HG02981 (cell line): ENCODE measurements around the gene SSPN.

Experiments
- ATAC-seq: cut with Tn5 transposase; IDR thresholded peaks from one replicate; pipeline ENCODE4 v1.9.1; 2021; ENCODE audit warnings: mild to moderate bottlenecking, moderate library complexity; ENCODE audit not compliant: unreplicated experiment

Gene SSPN

GRCh38 chr12:26185532-26186320 lies 9.6 kb upstream of the SSPN start:
- ATAC-seq, result no peak

GRCh38 chr12:26187014-26187798 lies 8.2 kb upstream of the SSPN start:
- ATAC-seq, result no peak

- no peak for ATAC-seq
Observed at GRCh38 chr12:26188127-26188526, 7.2 kb upstream of the SSPN start.

GRCh38 chr12:26188641-26189040 lies 6.7 kb upstream of the SSPN start:
- no peak for ATAC-seq

- ATAC-seq, result no peak
Observed at GRCh38 chr12:26192142-26192541, 3.2 kb upstream of the SSPN start.

GRCh38 chr12:26193539-26193938 lies 1.8 kb upstream of the SSPN start:
- no peak for ATAC-seq

GRCh38 chr12:26195641-26196420 lies 458 bp downstream of the SSPN start:
- ATAC-seq, result peak; percentile 55

DNA sequence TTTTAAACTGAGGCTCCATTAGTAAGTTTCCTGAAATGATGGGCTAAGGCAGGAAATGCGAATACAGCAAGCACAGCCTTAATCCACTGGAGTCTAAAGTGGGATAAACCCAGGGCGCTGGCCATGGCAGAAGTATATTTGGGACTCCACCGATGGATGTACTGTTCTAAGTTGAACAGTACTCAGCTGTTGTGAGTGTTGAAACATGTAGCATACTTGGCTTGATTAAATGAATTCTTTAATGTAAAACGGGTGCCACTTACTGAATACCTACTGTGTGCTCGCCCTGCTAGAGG lies 996 bp downstream of the SSPN start:
- ATAC-seq, result no peak

DNA sequence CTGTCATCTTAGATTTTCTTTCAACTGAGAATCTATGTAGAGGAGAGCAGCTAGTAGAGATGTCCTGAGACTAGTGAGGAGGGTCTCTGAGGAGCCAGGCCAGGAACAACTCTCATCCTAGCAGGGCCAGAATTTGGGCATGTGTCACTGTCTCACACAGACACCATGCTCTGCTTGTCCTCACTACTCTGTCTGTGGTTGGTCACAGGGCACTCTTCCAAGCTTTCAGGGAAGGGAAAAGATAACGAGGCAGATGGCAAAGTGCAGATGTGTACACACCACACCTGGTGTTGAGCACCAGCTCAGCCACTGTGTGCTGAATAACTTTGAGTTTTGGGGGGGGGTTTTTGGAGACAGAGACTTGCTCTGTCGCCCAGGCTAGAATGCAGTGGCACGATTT lies 2.5 kb downstream of the SSPN start:
- ATAC-seq, result no peak

GRCh38 chr12:26198742-26199141 lies 3.4 kb downstream of the SSPN start:
- ATAC-seq, result no peak

DNA sequence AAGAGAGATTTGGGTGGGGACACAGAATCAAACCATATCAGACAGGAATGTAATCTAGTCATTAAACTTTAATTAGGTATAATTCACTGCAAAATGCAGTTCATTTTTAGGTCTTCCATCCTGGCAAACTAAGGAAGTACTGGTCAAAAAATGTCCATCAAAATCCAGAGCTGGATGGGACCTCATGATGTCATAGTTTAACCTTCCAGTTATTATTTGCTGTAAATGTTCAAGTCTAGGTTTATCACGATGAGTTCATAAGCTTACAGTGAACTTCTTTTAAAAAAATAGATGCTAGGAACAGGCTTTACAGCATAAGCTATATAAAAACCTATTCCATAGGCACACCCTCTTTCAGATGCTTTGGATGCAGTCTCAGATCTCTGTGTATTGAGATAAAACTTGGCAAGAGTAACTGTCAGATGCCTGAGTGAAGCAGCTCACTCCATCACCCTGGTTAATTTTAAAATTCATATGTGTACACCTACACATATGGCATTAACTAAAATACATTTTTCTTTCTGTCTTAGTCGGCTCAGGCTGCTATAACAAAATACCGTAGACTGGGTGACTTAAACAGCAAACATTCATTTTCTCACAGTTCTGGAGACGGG lies 7.9 kb downstream of the SSPN start:
- ATAC-seq, result no peak

- ATAC-seq, result no peak
Observed at GRCh38 chr12:26204612-26205289, 9.4 kb downstream of the SSPN start.

DNA sequence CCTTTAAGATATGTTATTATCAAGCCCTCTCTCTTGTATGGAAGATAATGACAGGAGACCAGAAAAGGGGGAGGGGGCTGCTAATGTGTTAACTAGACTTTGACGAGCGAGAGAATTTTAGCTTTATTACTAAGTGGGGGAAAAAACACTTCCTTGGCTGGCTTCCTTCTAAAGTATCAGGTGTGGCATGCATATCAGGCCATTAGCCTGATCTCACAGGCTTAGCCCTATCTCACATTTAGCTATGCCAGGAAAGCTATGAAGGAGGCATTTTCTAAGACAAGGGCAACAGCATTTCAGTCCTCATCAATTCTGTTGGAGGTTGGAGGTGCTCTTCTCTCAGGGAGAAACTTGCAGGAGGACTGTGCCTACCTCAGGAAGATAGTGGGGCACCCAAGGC lies 9.9 kb downstream of the SSPN start:
- ATAC-seq, result no peak

DNA sequence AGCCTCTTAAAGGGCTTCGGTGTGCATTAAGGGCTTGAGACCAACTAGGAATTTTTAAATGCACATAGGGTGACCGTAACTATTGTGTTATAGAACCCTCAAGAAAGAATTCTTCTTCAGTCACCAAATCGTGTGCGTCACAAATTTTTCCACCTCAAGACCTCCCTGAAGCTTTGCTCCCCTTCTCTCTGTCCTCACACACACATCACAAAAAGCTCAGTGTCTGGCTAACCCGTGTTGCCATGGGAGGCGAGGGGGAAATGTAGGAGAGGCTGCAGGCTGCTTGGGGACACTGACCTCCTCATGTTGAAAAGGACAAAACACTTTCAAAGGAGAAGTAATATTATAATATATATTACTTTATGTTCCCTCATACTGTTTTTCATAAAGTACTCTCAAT lies 10.6 kb downstream of the SSPN start:
- ATAC-seq, result no peak

DNA sequence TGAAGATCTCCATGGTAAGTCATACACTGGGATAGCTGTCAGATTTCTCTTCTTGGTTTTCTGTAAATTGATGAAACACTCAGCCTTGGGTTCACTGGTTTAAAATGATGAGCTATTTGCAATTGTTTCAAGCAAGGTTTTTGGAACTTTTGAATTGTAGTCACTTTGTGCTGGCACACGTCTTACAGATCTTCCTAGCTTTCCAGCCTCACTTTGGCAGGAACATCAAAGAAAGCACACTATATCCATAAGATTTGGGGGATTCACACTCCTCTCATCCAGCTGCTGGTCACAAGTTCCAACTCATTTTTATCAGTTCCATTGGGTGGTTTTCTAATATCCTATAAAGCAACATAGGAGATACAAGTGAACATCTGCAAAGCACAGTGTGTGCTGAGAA lies 16.0 kb downstream of the SSPN start:
- ATAC-seq, result no peak

DNA sequence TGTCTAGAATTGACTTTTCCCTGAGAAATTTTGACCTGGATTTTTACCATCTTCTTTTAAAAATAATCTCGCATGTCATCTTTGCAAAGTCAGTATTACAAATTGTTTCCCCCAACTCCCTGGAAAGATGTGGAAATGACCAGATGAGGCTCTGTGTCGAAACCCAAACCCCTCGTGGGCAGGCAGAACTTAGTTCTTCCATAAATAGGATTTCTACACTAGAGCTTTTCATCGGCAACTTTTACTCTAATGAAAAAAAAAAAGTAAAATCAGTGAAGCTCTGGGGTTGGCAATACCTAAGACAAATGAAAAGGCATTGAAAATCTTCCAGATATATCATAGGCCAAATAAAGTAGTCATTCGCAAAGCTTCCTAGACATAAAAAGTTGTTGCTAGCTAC lies 17.0 kb downstream of the SSPN start:
- ATAC-seq, result no peak

GRCh38 chr12:26212988-26213387 lies 17.6 kb downstream of the SSPN start:
- no peak for ATAC-seq

GRCh38 chr12:26214121-26214520 lies 18.7 kb downstream of the SSPN start:
- ATAC-seq, result no peak

DNA sequence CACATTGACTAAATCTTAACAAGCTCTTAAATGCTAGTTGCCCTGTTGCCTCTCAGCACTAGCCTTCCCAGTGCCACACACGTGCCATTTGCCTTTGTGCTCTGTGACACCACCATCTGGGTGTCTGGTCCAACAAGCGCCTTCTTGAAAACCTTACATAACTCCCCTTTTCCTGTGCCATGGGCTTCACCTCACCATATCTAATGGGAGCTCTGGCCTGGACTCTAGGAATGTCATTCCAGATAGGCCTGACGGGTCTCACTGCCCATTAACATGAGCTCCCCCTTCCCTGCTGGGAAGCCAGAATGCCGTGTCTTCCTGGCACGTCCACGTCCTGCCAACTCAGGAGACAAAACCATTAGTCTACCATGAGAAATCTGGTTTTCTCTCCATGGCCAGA lies 24.4 kb downstream of the SSPN start:
- ATAC-seq, result no peak

DNA sequence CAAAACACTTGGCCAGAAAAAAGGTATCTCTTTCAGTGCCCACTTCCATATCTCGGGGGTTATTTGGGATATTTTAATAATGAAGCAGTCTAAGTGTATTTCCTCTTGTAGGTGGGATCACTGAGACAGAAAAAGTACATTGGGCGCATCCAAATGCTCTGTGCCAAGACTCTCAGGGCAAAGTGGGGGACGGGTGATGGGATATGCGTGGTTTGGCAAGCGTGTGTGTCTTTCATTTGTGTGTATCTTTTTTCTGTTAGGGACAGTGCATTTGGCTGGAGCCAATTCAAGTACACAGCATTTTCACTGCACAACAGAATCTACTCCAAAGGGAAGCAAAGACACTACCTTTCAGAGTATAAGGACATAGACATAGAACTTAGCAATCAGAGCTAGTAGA lies 29.3 kb downstream of the SSPN start:
- ATAC-seq, result no peak

GRCh38 chr12:26226122-26226521 lies 30.7 kb downstream of the SSPN start:
- ATAC-seq, result no peak
